ENCODE data around the gene GARS1.

Gene GARS1

DNA sequence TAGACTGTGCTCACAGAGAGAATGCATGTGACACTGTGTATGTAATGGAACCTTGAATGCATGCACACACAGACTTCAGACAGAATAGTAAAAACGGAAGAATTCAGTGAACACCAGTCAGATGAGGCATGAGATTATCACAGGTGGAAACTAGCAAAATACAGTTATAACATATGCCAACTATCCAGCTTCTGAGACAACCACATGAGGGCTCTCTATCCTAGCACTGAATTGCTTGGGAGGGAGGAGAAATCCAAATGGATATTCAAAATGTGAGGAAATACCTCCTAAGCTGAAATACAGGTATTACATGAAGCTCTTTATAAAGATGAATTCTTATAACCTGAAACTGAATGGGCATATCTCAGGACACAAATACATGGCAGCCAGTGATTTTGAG is 30.6 kb downstream of the GARS1 start:
- POLR2A ChIA-PET: interaction anchor here (0.5 kb wide), 1 partner anchor 341 kb away, joined by 3 read pairs; no protein-coding TSS in a partner anchor
- no peak for DNase-seq (ENCODE audit: low read depth, low spot score)
- CTCF ChIA-PET: interaction anchor here (0.8 to 1.3 kb wide), 2 partner anchors 12 to 17 kb away, joined by 3 to 4 read pairs; no protein-coding TSS in a partner anchor
- no peak overlapping the region for H3K4me3 ChIP-seq (ENCODE audit: low read depth, low read length)
- TF ChIP-seq, protein P1, sequence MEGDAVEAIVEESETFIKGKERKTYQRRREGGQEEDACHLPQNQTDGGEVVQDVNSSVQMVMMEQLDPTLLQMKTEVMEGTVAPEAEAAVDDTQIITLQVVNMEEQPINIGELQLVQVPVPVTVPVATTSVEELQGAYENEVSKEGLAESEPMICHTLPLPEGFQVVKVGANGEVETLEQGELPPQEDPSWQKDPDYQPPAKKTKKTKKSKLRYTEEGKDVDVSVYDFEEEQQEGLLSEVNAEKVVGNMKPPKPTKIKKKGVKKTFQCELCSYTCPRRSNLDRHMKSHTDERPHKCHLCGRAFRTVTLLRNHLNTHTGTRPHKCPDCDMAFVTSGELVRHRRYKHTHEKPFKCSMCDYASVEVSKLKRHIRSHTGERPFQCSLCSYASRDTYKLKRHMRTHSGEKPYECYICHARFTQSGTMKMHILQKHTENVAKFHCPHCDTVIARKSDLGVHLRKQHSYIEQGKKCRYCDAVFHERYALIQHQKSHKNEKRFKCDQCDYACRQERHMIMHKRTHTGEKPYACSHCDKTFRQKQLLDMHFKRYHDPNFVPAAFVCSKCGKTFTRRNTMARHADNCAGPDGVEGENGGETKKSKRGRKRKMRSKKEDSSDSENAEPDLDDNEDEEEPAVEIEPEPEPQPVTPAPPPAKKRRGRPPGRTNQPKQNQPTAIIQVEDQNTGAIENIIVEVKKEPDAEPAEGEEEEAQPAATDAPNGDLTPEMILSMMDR (IDR thresholded peaks at IDR 0.05; ENCODE audit: insufficient read depth, low read length, missing control alignments): no peak

DNA sequence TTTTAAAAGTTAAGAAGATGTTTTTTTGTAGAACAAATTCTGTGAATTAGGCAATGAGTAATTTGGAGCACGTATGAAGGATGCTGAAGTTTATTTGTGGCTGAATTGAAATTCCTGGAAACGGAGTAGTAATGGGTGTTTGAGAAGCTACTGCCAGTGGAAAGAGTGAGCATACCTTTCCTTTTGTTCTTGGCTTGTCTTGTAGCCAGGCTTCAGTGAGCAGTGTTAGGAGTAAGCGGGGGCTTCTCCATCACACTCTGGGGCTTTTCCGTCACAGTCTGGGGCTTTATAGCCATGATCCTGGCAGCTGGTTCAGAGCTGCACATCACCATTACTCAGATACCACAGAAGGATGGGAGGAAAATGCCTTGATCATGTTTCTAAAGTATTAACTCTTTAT is 32.3 kb downstream of the GARS1 start:
- ChIA-PET CTCF (interaction anchor here (1.6 kb wide), 1 partner anchor 9 kb away, joined by 4 read pairs; no protein-coding TSS in a partner anchor), POLR2A (interaction anchor here (0.5 to 1.3 kb wide), 2 partner anchors 9 to 12 kb away, joined by 3 to 4 read pairs; no protein-coding TSS in a partner anchor)
- H3K4me3 ChIP-seq (ENCODE audit: low read depth, low read length): no peak overlapping the region
- TF ChIP-seq, protein P1 (IDR thresholded peaks at IDR 0.05; ENCODE audit: insufficient read depth, low read length, missing control alignments): no peak
- DNase-seq (ENCODE audit: low read depth, low spot score): no peak

- ChIA-PET POLR2A (no interaction called here), CTCF (interaction anchor here (0.8 to 2.8 kb wide), 3 partner anchors 13 to 109 kb away, joined by 3 to 10 read pairs (median 4); no protein-coding TSS in a partner anchor)
- H3K4me3 ChIP-seq (ENCODE audit: low read depth, low read length): no peak overlapping the region
- TF ChIP-seq, protein P1 (IDR thresholded peaks at IDR 0.05; ENCODE audit: insufficient read depth, low read length, missing control alignments): no peak
- DNase-seq (ENCODE audit: low read depth, low spot score): no peak
Measured at GRCh38 chr7:30630986-30631385, 36.3 kb downstream of the GARS1 start.

GRCh38 chr7:30633223-30633622 is 38.5 kb downstream of the GARS1 start:
- POLR2A ChIA-PET: no interaction called here
- TF ChIP-seq, protein P1 (IDR thresholded peaks at IDR 0.05; ENCODE audit: insufficient read depth, low read length, missing control alignments): no peak
- H3K4me3 ChIP-seq (ENCODE audit: low read depth, low read length): no peak overlapping the region
- no peak for DNase-seq (ENCODE audit: low read depth, low spot score)
- CTCF ChIA-PET: no interaction called here

DNA sequence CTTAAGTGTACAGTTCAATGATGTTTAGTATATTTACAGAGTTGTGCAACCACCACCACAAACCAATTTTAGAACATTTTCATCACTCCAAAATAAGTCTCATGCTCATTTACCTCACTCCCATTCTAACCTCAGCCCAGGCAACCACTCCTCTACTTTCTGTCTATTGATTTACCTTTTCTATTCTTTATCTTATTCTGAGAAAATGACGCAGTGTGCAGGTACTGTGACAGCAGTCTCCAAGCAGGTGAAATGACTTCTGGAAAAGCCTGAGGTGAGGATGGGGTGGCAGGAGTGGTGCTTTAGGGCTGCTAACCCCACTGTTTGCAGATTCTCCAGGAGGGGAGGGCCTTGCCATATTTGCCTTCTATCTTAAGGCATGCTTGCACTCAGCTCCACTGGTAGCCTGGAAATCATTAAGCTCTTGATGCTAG is 39.5 kb downstream of the GARS1 start:
- H3K4me3 ChIP-seq (ENCODE audit: low read depth, low read length): no peak overlapping the region
- DNase-seq (ENCODE audit: low read depth, low spot score): no peak
- TF ChIP-seq, protein P1 (IDR thresholded peaks at IDR 0.05; ENCODE audit: insufficient read depth, low read length, missing control alignments): no peak
- CTCF ChIA-PET: interaction anchor here (1.2 kb wide), 1 partner anchor 106 kb away, joined by 3 read pairs; no protein-coding TSS in a partner anchor
- POLR2A ChIA-PET: interaction anchor here (1.2 kb wide), 1 partner anchor 16 kb away, joined by 3 read pairs; no protein-coding TSS in a partner anchor

DNA sequence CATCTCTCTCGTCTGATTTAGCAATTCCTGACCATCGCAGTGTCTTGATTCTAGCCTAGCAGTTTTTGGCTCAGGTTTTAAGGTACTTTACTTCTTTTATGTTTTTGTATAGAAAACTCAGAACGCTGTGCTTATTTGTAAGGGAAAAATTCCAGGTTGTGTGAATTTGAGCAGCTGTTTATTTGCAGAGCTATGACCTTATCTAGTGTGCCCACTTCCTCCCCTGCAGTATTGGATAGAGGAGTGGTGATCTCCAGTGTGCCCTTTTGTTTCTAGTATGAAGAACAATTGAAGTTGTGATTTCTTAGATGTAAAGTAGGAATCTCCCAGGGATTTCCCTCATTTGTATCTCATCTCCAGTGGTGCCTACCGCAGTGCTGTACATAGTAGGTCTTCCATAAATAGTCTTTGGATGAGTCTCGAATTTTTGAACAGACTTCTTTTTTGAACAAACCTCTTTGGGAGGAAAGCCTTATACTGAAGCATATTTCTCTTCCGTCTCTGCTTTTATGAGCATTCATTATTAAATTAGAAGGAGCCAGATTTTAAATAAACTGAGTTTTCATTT is 40.0 kb downstream of the GARS1 start:
- CTCF ChIA-PET: interaction anchor here (0.9 to 1.2 kb wide), 2 partner anchors 9 to 105 kb away, joined by 3 read pairs; no protein-coding TSS in a partner anchor

More for the DNA sequence above, 40.0 kb downstream of the GARS1 start:
- POLR2A ChIA-PET: interaction anchor here (1.2 kb wide), 1 partner anchor 17 kb away, joined by 3 read pairs; no protein-coding TSS in a partner anchor
- TF ChIP-seq, protein P1 (IDR thresholded peaks at IDR 0.05; ENCODE audit: insufficient read depth, low read length, missing control alignments): no peak
- no peak overlapping the region for H3K4me3 ChIP-seq (ENCODE audit: low read depth, low read length)
- no peak for DNase-seq (ENCODE audit: low read depth, low spot score)
